ACC112 (cell line): Measurements from ENCODE around the gene RGS17.

Source experiments
- H2AFZ ChIP-seq: fragments of 200-600 bp; sonication (generic); one replicate; pipeline ENCODE4 v1.6.0; 2017; ENCODE audit warnings: antibody characterized with exemption, low read length; ENCODE audit not compliant: unreplicated experiment
- H3K27ac ChIP-seq: fragments of 200-600 bp; sonication (generic); 2 replicates; pipeline ENCODE4 v1.5.1; 2014; ENCODE audit warnings: low read depth, mild to moderate bottlenecking, antibody characterized with exemption, low read length, moderate library complexity
- H3K27me3 ChIP-seq: fragments of 200-600 bp; sonication (generic); 2 replicates; pipeline ENCODE4 v1.6.1; 2014; ENCODE audit warnings: mild to moderate bottlenecking, antibody characterized with exemption, low read length, moderate library complexity, mixed read lengths; ENCODE audit not compliant: insufficient read depth
- H3K36me3 ChIP-seq: fragments of 200-600 bp; sonication (generic); 2 replicates; pipeline ENCODE4 v1.6.1; 2016; ENCODE audit warnings: mild to moderate bottlenecking, antibody characterized with exemption, low read length, moderate library complexity, mixed read lengths; ENCODE audit not compliant: insufficient read depth
- H3K4me1 ChIP-seq: fragments of 200-600 bp; sonication (generic); one replicate; pipeline ENCODE4 v1.6.1; 2016; ENCODE audit warnings: low read length, mixed read lengths; ENCODE audit not compliant: insufficient read depth, unreplicated experiment, control insufficient read depth
- H3K4me3 ChIP-seq: fragments of 200-600 bp; sonication (generic); 2 replicates; pipeline ENCODE4 v1.5.1; 2014; ENCODE audit warnings: mild to moderate bottlenecking, low read depth, low read length
- H3K79me2 ChIP-seq: fragments of 200-600 bp; sonication (generic); one replicate; pipeline ENCODE4 v1.6.0; 2016; ENCODE audit warnings: low read length; ENCODE audit not compliant: control insufficient read depth, unreplicated experiment, insufficient read depth

Gene RGS17

GRCh38 chr6:152959333-152959732, 171.7 kb downstream of the RGS17 start:
- H3K27me3 ChIP-seq: no peaks in the 10 kb centered on the region
- H3K36me3 ChIP-seq: no peaks in the 10 kb centered on the region
- no peak overlapping the region for H3K4me3 ChIP-seq
- H3K4me1 ChIP-seq: no peaks in the 10 kb centered on the region
- H3K79me2 ChIP-seq: no peaks in the 10 kb centered on the region
- no peak overlapping the region for H2AFZ ChIP-seq
- no peak overlapping the region for H3K27ac ChIP-seq

GRCh38 chr6:152957796-152958195, 173.3 kb downstream of the RGS17 start:
- H3K27me3 ChIP-seq: no peaks in the 10 kb centered on the region
- H2AFZ ChIP-seq: no peak overlapping the region
- no peak overlapping the region for H3K27ac ChIP-seq
- H3K4me3 ChIP-seq: no peak overlapping the region
- H3K79me2 ChIP-seq: no peaks in the 10 kb centered on the region
- H3K4me1 ChIP-seq: peaks cover 2% of the 10 kb centered on the region
- no peaks in the 10 kb centered on the region for H3K36me3 ChIP-seq
